Spleen (tissue), 11 donors: ENCODE measurements around the gene AKAP13. TPM values are rescaled to one million over a fixed set of nuclear protein-coding genes. Genes with fewer than 3 reads are reported as not detected.

ENCODE experiments used
- DNase-seq: peaks from one replicate; pipeline ENCODE4 v3.0.0-alpha.2; 2020
- H3K27ac ChIP-seq, 8 donors: fragments of 200-600 bp; sonication (generic) in 7 of 8; 1 replicate in 4 of 8; 2 replicates in 4 of 8; pipeline versions ENCODE4 v1.5.0 to v1.8.0; 2016 to 2021; ENCODE audit warnings: inconsistent platforms in 4 of 8, mild to moderate bottlenecking in 4 of 8, moderate library complexity in 1 of 8
- H3K27me3 ChIP-seq, 7 donors: fragments of 200-600 bp; sonication (generic) in 6 of 7; replicated peaks in 1 of 7; 1 replicate in 4 of 7; 2 replicates in 3 of 7; pipeline versions ENCODE4 v1.5.0 to v1.8.0; 2016 to 2021; ENCODE audit warnings: inconsistent platforms in 3 of 7, mild to moderate bottlenecking in 1 of 7
- H3K36me3 ChIP-seq, 6 donors: fragments of 200-600 bp; sonication (generic) in 5 of 6; 1 replicate in 4 of 6; 2 replicates in 2 of 6; pipeline versions ENCODE4 v1.5.0 to v1.8.0; 2016 to 2021; ENCODE audit warnings: inconsistent platforms in 2 of 6
- H3K4me1 ChIP-seq, 6 donors: fragments of 200-600 bp; sonication (generic) in 5 of 6; 1 replicate in 3 of 6; 2 replicates in 3 of 6; pipeline versions ENCODE4 v1.5.0 to v1.8.0; 2016 to 2021; ENCODE audit warnings: inconsistent platforms in 3 of 6
- H3K4me3 ChIP-seq, 8 donors: fragments of 200-600 bp; sonication (generic) in 7 of 8; 1 replicate in 4 of 8; 2 replicates in 4 of 8; pipeline versions ENCODE4 v1.5.0 to v1.8.0; 2016 to 2021; ENCODE audit warnings: inconsistent platforms in 4 of 8, mild to moderate bottlenecking in 4 of 8, moderate library complexity in 2 of 8
- H3K9me3 ChIP-seq, 8 donors: fragments of 200-600 bp; sonication (generic) in 7 of 8; 1 replicate in 4 of 8; 2 replicates in 4 of 8; pipeline versions ENCODE4 v1.5.0 to v1.8.0; 2016 to 2021; ENCODE audit warnings: inconsistent platforms in 4 of 8
- POLR2A ChIP-seq, 3 donors: fragments of 450-650 bp; IDR thresholded peaks; one replicate each; pipeline ENCODE4 v1.5.1; 2017; ENCODE audit warnings: antibody characterized with exemption in 3 of 3, mild to moderate bottlenecking in 1 of 3
- POLR2AphosphoS5 ChIP-seq, 3 donors: sonication (generic); formaldehyde crosslinking; IDR thresholded peaks; one replicate each; pipeline ENCODE4 v1.5.1; 2017; ENCODE audit warnings: antibody characterized with exemption in 3 of 3
- WGBS, 5 donors: extraction: QIAGEN DNeasy Blood & Tissue Kit in 3 of 5; methylation state at CpG; one replicate each; pipeline versions ENCODE4 v1.1.5 to v1.1.7; 2013 to 2018; 5-methylcytosine and 5-hydroxymethylcytosine counted together
- intact Hi-C: fragments of 100-400 bp; cut with DNase I; formaldehyde crosslinking; loops from one replicate; pipeline ENCODE4 v1.15.0; 2023; ENCODE audit warnings: low total_unique reads
- polyA plus RNA-seq, 3 donors: library from polyadenylated mRNA; stranded (reverse); fragments of 200-250 nt; gene quantifications; one replicate each; pipeline ENCODE4 v1.2.1, GENCODE V29; 2013
- total RNA-seq, 7 donors: library from RNA; depleted of rRNA in 3 of 7; stranded (reverse); fragments of >200 nt in 3 of 7; fragmentation: NEBNext Ultra II Directional in 4 of 7; extraction: Animal tissue kit (Norgen Biotek cat#: 25700) in 4 of 7; gene quantifications; one replicate each; pipeline versions ENCODE4 v1.1.0 to v1.2.1, GENCODE V29; 2016 to 2021
- TF ChIP-seq, protein P1 (sequence below), 11 experiments: fragments of 200-600 bp in 7 of 11; fragments of 450-650 bp in 4 of 11; sonication (generic) in 4 of 11; IDR thresholded peaks in 8 of 11; conservative IDR thresholded peaks in 3 of 11; 1 replicate in 7 of 11; 2 replicates in 4 of 11; pipeline versions ENCODE4 v1.4.0 to v1.8.0; 2016 to 2021; ENCODE audit warnings: antibody characterized with exemption in 11 of 11, inconsistent platforms in 4 of 11, mild to moderate bottlenecking in 1 of 11
- donor health status: healthy with polysubstance abuse.
- donor health status: DM: no; HTN: no; CAD: no; lungs with moderate emphysema.
- donor health status: DM: no; HTN: no; CAD: no.
- donor health status: Bipolar disorder and iron deficiency.
- donor health status: healthy.
- donor health status: DM: no; HTN: no; CAD: no.
- donor health status: DM: yes; HTN: yes; CAD: no.

AKAP13 gene
- total and polyA plus RNA-seq, 10 donors = 35.4 to 413 (median 260) TPM

DNA sequence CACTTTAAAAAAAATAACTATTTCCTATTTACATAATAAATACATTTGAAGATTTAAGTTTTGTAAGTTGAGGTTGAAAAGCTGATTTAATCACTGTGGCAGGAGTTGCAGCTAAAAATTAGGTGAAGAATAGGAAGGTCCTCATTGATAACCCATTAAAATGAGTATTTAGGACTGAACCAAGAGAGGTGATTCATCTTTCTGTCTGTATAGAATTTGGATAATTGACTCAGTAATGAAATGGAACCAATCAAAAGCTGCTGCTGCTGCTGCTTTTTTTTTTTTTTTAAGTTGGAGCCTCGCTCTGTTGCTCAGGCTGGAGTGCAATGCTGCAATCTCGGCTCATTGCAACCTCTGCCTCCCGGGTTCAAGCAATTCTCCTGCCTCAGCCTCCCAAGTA is 223.8 kb downstream of the AKAP13 start:
- WGBS, 5 donors = 83 to 97% (median 96%) methylated on average over 3 of the region's 3 CpGs
- intact Hi-C loops = no loop called here
- DNase-seq = no peak
- Histone ChIP-seq H3K4me3 (no peak overlapping the region), H3K4me1 (peaks cover 3 to 29% (median 16%) of the 10 kb centered on the region in 6 donors), H3K27ac (no peak overlapping the region), H3K9me3 (no peaks in the 10 kb centered on the region), H3K36me3 (peaks cover 0 to 64% (median 10%) of the 10 kb centered on the region in 6 donors), H3K27me3 (no peaks in the 10 kb centered on the region)
- no peak for TF ChIP-seq POLR2A (IDR thresholded peaks at IDR 0.05)
- TF ChIP-seq, protein P1, sequence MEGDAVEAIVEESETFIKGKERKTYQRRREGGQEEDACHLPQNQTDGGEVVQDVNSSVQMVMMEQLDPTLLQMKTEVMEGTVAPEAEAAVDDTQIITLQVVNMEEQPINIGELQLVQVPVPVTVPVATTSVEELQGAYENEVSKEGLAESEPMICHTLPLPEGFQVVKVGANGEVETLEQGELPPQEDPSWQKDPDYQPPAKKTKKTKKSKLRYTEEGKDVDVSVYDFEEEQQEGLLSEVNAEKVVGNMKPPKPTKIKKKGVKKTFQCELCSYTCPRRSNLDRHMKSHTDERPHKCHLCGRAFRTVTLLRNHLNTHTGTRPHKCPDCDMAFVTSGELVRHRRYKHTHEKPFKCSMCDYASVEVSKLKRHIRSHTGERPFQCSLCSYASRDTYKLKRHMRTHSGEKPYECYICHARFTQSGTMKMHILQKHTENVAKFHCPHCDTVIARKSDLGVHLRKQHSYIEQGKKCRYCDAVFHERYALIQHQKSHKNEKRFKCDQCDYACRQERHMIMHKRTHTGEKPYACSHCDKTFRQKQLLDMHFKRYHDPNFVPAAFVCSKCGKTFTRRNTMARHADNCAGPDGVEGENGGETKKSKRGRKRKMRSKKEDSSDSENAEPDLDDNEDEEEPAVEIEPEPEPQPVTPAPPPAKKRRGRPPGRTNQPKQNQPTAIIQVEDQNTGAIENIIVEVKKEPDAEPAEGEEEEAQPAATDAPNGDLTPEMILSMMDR (IDR thresholded peaks at IDR 0.05 in 8 of 11, conservative IDR thresholded peaks at IDR 0.05 in 3 of 11) = no peak
- TF ChIP-seq POLR2AphosphoS5 (IDR thresholded peaks at IDR 0.05) = no peak

DNA sequence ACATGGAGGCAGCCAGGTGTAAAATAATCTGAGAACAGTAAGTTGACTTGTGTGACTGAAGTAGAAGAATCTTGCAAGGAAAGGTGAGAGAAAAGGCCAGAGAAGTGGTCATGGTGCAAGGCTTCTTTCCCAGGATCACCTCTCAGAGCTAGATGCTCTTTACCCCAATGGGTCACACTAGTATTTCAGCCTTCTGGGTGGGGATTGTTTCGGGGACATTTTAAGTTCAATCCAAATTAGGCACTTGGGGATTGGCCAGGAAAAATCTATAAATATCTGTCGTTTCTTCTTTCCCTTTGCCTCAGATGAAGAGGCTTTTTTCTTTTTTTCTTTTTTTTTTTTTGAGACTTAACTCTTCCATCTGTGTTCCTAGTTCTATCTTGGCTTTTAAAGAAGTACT is 226.3 kb downstream of the AKAP13 start:
- no peak for TF ChIP-seq POLR2A (IDR thresholded peaks at IDR 0.05)
- no peak for TF ChIP-seq POLR2AphosphoS5 (IDR thresholded peaks at IDR 0.05)
- TF ChIP-seq, protein P1 (IDR thresholded peaks at IDR 0.05 in 8 of 11, conservative IDR thresholded peaks at IDR 0.05 in 3 of 11) = no peak
- DNase-seq = no peak
- H3K4me3 ChIP-seq = no peak overlapping the region
- intact Hi-C loops = no loop called here
- no peaks in the 10 kb centered on the region for H3K27me3 ChIP-seq
- peaks cover 0 to 83% (median 13%) of the 10 kb centered on the region in 6 donors for H3K36me3 ChIP-seq
- peaks cover 3 to 25% (median 14%) of the 10 kb centered on the region in 6 donors for H3K4me1 ChIP-seq
- WGBS, 5 donors = 49 to 81% (median 69%) methylated on average over 2 of the region's 2 CpGs
- no peaks in the 10 kb centered on the region for H3K9me3 ChIP-seq
- H3K27ac ChIP-seq = peak overlapping the region in 4 of 8 donors; percentile 6 to 34 (median 21)

DNA sequence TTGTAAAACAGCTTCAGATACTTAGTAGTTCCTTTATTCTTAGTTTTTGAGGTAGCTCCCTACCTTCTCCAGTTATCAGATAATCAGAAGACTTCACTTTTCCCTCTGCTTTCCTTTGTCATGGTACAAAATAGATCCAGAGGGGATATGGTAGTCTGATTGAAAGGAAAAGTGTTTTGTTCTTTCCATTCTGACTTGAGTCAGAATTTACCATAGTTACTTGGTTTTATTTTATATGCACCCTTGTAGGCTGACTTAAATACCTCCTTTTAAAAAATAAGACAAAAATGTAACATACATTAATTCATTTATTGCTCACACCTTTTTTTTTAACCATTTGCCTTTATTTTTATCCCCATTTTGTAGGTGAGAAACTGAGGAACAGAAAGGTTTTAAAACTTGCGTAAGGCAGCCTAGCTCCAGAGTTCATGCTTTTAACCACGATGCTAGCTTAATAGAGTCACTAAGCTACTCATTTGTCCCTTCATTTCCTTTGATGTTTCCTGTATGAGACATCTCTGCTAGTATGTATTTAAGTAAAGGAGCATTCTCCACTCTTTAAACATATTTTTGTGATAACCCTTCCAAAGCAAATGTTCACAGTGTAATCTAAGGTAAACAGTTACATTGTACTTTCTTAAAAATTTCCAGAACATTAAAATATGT is 226.9 kb downstream of the AKAP13 start:
- intact Hi-C loops = no loop called here
- TF ChIP-seq POLR2AphosphoS5 (IDR thresholded peaks at IDR 0.05) (no peak), POLR2A (IDR thresholded peaks at IDR 0.05) (no peak)
- TF ChIP-seq, protein P1 (IDR thresholded peaks at IDR 0.05 in 8 of 11, conservative IDR thresholded peaks at IDR 0.05 in 3 of 11) = no peak
- Histone ChIP-seq H3K4me3 (no peak overlapping the region), H3K36me3 (peaks cover 0 to 83% (median 13%) of the 10 kb centered on the region in 6 donors), H3K9me3 (no peaks in the 10 kb centered on the region), H3K27me3 (no peaks in the 10 kb centered on the region), H3K27ac (peak overlapping the region in 5 of 8 donors; percentile 6 to 34 (median 28)), H3K4me1 (peaks cover 3 to 25% (median 14%) of the 10 kb centered on the region in 6 donors)
- no peak for DNase-seq
- WGBS, 5 donors = 38 to 42% (median 40%) methylated on average over 2 of the region's 2 CpGs

DNA sequence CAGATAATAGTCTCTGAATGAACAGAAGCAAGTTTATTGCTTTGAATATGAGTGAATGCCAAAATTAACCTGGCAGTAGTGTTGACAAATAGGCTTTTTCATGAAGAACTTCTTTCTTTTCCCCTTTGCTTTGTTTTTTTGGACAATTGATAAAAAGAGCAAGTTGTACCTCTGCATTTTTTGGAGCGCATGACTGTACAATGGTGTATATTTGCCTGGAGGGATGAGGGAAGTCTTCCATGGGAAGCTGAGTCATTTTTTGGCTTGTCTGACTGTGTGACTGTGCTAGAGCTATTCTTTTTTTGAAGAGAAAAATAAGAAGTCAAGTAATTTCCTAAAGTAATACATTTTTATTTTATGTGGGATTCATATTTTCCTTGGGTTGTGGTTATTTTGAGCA is 227.4 kb downstream of the AKAP13 start:
- H3K4me1 ChIP-seq = peaks cover 3 to 25% (median 14%) of the 10 kb centered on the region in 6 donors
- H3K27ac ChIP-seq = peak overlapping the region in 4 of 8 donors; percentile 14 to 34 (median 31)
- intact Hi-C loops = no loop called here
- H3K36me3 ChIP-seq = peaks cover 0 to 77% (median 13%) of the 10 kb centered on the region in 6 donors
- 73 to 94% (median 81%) methylated on average over 1 of the region's 1 CpG for WGBS, 5 donors
- no peaks in the 10 kb centered on the region for H3K27me3 ChIP-seq
- no peak for DNase-seq
- TF ChIP-seq, protein P1 (IDR thresholded peaks at IDR 0.05 in 8 of 11, conservative IDR thresholded peaks at IDR 0.05 in 3 of 11) = no peak
- no peak for TF ChIP-seq POLR2A (IDR thresholded peaks at IDR 0.05)
- TF ChIP-seq POLR2AphosphoS5 (IDR thresholded peaks at IDR 0.05) = no peak
- no peaks in the 10 kb centered on the region for H3K9me3 ChIP-seq
- no peak overlapping the region for H3K4me3 ChIP-seq
